Vagina (tissue), 2 donors: ENCODE data around the gene TMEM245.

Experiments used
- CTCF ChIP-seq, 3 experiments: fragments of 450-650 bp in 2 of 3; fragments of 200-600 bp in 1 of 3; sonication (generic) in 1 of 3; IDR thresholded peaks; one replicate each; pipeline ENCODE4 v1.5.1; 2017 to 2019; ENCODE audit warnings: antibody characterized with exemption in 3 of 3, mild to moderate bottlenecking in 2 of 3, moderate library complexity in 2 of 3
- POLR2A ChIP-seq, 2 donors: fragments of 450-650 bp; IDR thresholded peaks; one replicate each; pipeline ENCODE4 v1.6.1; 2017; ENCODE audit warnings: antibody characterized with exemption in 2 of 2, mild to moderate bottlenecking in 2 of 2, moderate library complexity in 2 of 2
- POLR2AphosphoS5 ChIP-seq, 2 donors: sonication (generic); formaldehyde crosslinking; IDR thresholded peaks; one replicate each; pipeline ENCODE4 v1.9.0; 2017; ENCODE audit warnings: antibody characterized with exemption in 2 of 2, mild to moderate bottlenecking in 2 of 2, low read depth in 1 of 2; ENCODE audit not compliant: insufficient read depth in 1 of 2

DNA sequence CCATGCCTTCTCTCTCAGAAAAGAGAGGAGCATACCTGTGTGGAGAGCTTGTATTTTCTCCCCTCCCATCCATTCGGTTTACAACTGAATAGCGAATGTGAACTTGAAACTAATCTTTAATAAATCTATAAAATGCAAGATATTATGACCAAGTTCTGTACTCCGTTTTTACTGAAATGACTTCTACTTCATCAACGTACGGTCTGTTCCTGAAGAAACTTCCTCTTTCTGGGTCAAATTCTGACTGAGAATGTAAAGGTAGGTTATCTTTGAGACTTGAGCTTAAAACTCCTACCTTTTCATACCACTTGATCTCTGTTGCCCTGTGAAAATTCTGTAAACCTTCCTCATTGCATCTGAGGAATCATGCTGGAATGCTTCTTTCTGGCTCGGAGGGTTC is 102.3 kb downstream of the TMEM245 start:
- no peak for TF ChIP-seq POLR2AphosphoS5 (IDR thresholded peaks at IDR 0.05; ENCODE audit: insufficient read depth in 1 of 2, low read depth in 1 of 2)
- no peak for TF ChIP-seq CTCF (IDR thresholded peaks at IDR 0.05)
- TF ChIP-seq POLR2A (IDR thresholded peaks at IDR 0.05), result no peak
